H9 (cell line): ENCODE measurements around the gene SLC29A2. TPM values are rescaled to one million over a fixed set of nuclear protein-coding genes. Genes with fewer than 3 reads are reported as not detected.

ENCODE experiments used
- DNase-seq: peaks from one replicate; pipeline ENCODE4 v3.0.0-alpha.2; 2017
- H2AFZ ChIP-seq: one replicate; pipeline ENCODE4 v1.6.1; 2013; ENCODE audit warnings: mild to moderate bottlenecking, low read length, control low read depth, moderate library complexity
- H2AK5ac ChIP-seq: 2 replicates; pipeline ENCODE4 v1.6.1; 2013; ENCODE audit warnings: low read length, control low read depth, mixed read lengths; ENCODE audit not compliant: insufficient read length
- H2BK120ac ChIP-seq: one replicate; pipeline ENCODE4 v1.6.1; 2013; ENCODE audit warnings: low read depth, mild to moderate bottlenecking, low read length, control low read depth, inconsistent platforms; ENCODE audit not compliant: poor library complexity, severe bottlenecking
- H2BK12ac ChIP-seq: 2 replicates; pipeline ENCODE4 v1.6.1; 2013; ENCODE audit warnings: low read length, control low read depth, mixed read lengths, low read depth; ENCODE audit not compliant: insufficient read length
- H2BK15ac ChIP-seq: 2 replicates; pipeline ENCODE4 v1.6.1; 2013; ENCODE audit warnings: low read depth, low read length, control low read depth
- H2BK20ac ChIP-seq: one replicate; pipeline ENCODE4 v1.6.1; 2013; ENCODE audit warnings: low read depth, mild to moderate bottlenecking, low read length, control low read depth, inconsistent platforms; ENCODE audit not compliant: poor library complexity, severe bottlenecking
- H2BK5ac ChIP-seq: 2 replicates; pipeline ENCODE4 v1.6.1; 2013; ENCODE audit warnings: low read length, control low read depth, mixed read lengths; ENCODE audit not compliant: insufficient read length
- H3K14ac ChIP-seq: 2 replicates; pipeline ENCODE4 v1.6.1; 2013; ENCODE audit warnings: low read length, control low read depth; ENCODE audit not compliant: insufficient read depth
- H3K18ac ChIP-seq: 2 replicates; pipeline ENCODE4 v1.6.1; 2013; ENCODE audit warnings: low read depth, mild to moderate bottlenecking, mixed read lengths, low read length, control low read depth; ENCODE audit not compliant: insufficient read length
- H3K23ac ChIP-seq: 2 replicates; pipeline ENCODE4 v1.6.1; 2013; ENCODE audit warnings: low read length, control low read depth, mixed read lengths, low read depth; ENCODE audit not compliant: insufficient read length
- H3K23me2 ChIP-seq: 2 replicates; pipeline ENCODE4 v1.6.1; 2013; ENCODE audit warnings: low read depth, mild to moderate bottlenecking, mixed read lengths, low read length, control low read depth; ENCODE audit not compliant: insufficient read length, poor library complexity, severe bottlenecking
- H3K27ac ChIP-seq: 2 replicates; pipeline ENCODE4 v1.5.1; 2013; ENCODE audit warnings: low read length, control low read depth, mixed read lengths, low read depth; ENCODE audit not compliant: insufficient read length
- H3K27me3 ChIP-seq: 2 replicates; pipeline ENCODE4 v1.6.1; 2013; ENCODE audit warnings: low read length, control low read depth, inconsistent platforms; ENCODE audit not compliant: insufficient read depth
- H3K4ac ChIP-seq: 2 replicates; pipeline ENCODE4 v1.6.1; 2013; ENCODE audit warnings: low read depth, mild to moderate bottlenecking, control low read depth, inconsistent platforms, low read length, moderate library complexity
- H3K4me1 ChIP-seq: 2 replicates; pipeline ENCODE4 v1.6.1; 2013; ENCODE audit warnings: low read length, control low read depth, inconsistent platforms; ENCODE audit not compliant: insufficient read depth
- H3K4me2 ChIP-seq: 2 replicates; pipeline ENCODE4 v1.6.1; 2013; ENCODE audit warnings: low read length, control low read depth, mixed read lengths; ENCODE audit not compliant: insufficient read length, insufficient read depth
- H3K56ac ChIP-seq: 2 replicates; pipeline ENCODE4 v1.6.1; 2013; ENCODE audit warnings: low read depth, mild to moderate bottlenecking, mixed read lengths, low read length, control low read depth; ENCODE audit not compliant: insufficient read length
- H3K79me1 ChIP-seq: 2 replicates; pipeline ENCODE4 v1.6.1; 2013; ENCODE audit warnings: low read depth, mild to moderate bottlenecking, moderate library complexity, low read length, control low read depth, inconsistent platforms; ENCODE audit not compliant: insufficient read depth, poor library complexity, severe bottlenecking
- H3K79me2 ChIP-seq: 2 replicates; pipeline ENCODE4 v1.6.1; 2013; ENCODE audit warnings: low read length, control low read depth, inconsistent platforms; ENCODE audit not compliant: insufficient read depth
- H3K9ac ChIP-seq: 2 replicates; pipeline ENCODE4 v1.6.1; 2013; ENCODE audit warnings: low read length, control low read depth, mixed read lengths; ENCODE audit not compliant: insufficient read length; ENCODE audit errors: extremely low read depth
- H3K9me3 ChIP-seq: one replicate; pipeline ENCODE4 v1.6.1; 2013; ENCODE audit warnings: low read depth, low read length, inconsistent platforms; ENCODE audit not compliant: control insufficient read depth
- H3T11ph ChIP-seq: one replicate; pipeline ENCODE4 v1.6.1; 2013; ENCODE audit warnings: mild to moderate bottlenecking, low read length, control low read depth, inconsistent platforms
- H4K20me1 ChIP-seq: one replicate; pipeline ENCODE4 v1.6.1; 2013; ENCODE audit not compliant: control insufficient read depth, insufficient read length, insufficient read depth
- H4K5ac ChIP-seq: 2 replicates; pipeline ENCODE4 v1.6.1; 2013; ENCODE audit warnings: low read depth, mild to moderate bottlenecking, mixed read lengths, low read length, control low read depth; ENCODE audit not compliant: insufficient read length
- H4K8ac ChIP-seq: replicated peaks from 2 replicates; pipeline ENCODE4 v1.6.1; 2013; ENCODE audit warnings: low read length, control low read depth, mixed read lengths, low read depth; ENCODE audit not compliant: insufficient read length
- H4K91ac ChIP-seq: 2 replicates; pipeline ENCODE4 v1.6.1; 2013; ENCODE audit warnings: low read depth, mild to moderate bottlenecking, moderate library complexity, mixed read lengths, low read length, control low read depth; ENCODE audit not compliant: insufficient read length
- H3K27ac Mint-ChIP-seq, 3 experiments: 2 replicates in 2 of 3; 3 replicates in 1 of 3; pipeline ENCODE4 v1.8.0; 2020 to 2021; ENCODE audit warnings: mixed read lengths in 3 of 3, mild to moderate bottlenecking in 1 of 3, moderate library complexity in 1 of 3
- H3K27me3 Mint-ChIP-seq: 2 replicates; pipeline ENCODE4 v1.8.0; 2021; ENCODE audit warnings: low read depth, mild to moderate bottlenecking, moderate library complexity, mixed read lengths
- H3K36me3 Mint-ChIP-seq, 3 experiments: 2 replicates in 2 of 3; 3 replicates in 1 of 3; pipeline ENCODE4 v1.8.0; 2020 to 2021; ENCODE audit warnings: low read depth in 3 of 3, mixed read lengths in 3 of 3; ENCODE audit not compliant: insufficient read depth in 1 of 3
- H3K4me1 Mint-ChIP-seq, 2 experiments: 2 replicates each; pipeline ENCODE4 v1.8.0; 2020; ENCODE audit warnings: mixed read lengths in 2 of 2
- H3K4me3 Mint-ChIP-seq, 2 experiments: 2 replicates in 1 of 2; 3 replicates in 1 of 2; pipeline ENCODE4 v1.8.0; 2020 to 2021; ENCODE audit warnings: mild to moderate bottlenecking in 2 of 2, mixed read lengths in 2 of 2, moderate library complexity in 1 of 2
- H3K9me3 Mint-ChIP-seq, 2 experiments: 2 replicates in 1 of 2; 3 replicates in 1 of 2; pipeline ENCODE4 v1.8.0; 2020; ENCODE audit warnings: mild to moderate bottlenecking in 2 of 2, mixed read lengths in 2 of 2, moderate library complexity in 1 of 2
- WGBS: extraction: QIAGEN DNeasy Blood & Tissue Kit; methylation state at CpG from one replicate; pipeline ENCODE4 v1.1.7; 2013; ENCODE audit warnings: missing lambda C conversion rate, low lambda C conversion rate, mixed read lengths; ENCODE audit not compliant: insufficient read length; ENCODE audit errors: extremely low coverage; 5-methylcytosine and 5-hydroxymethylcytosine counted together
- total RNA-seq: library from RNA; stranded (reverse); gene quantifications from 2 replicates; pipeline ENCODE4 v1.2.1, GENCODE V29; 2021
- TF ChIP-seq, protein P1 (sequence below): fragments of 200-600 bp; sonication (generic); conservative IDR thresholded peaks from 3 replicates; pipeline ENCODE4 v1.8.0; 2021; ENCODE audit warnings: antibody characterized with exemption, mild to moderate bottlenecking

SLC29A2 gene
- total RNA-seq, 1 experiment from 2014 or later = 29.8 TPM

DNA sequence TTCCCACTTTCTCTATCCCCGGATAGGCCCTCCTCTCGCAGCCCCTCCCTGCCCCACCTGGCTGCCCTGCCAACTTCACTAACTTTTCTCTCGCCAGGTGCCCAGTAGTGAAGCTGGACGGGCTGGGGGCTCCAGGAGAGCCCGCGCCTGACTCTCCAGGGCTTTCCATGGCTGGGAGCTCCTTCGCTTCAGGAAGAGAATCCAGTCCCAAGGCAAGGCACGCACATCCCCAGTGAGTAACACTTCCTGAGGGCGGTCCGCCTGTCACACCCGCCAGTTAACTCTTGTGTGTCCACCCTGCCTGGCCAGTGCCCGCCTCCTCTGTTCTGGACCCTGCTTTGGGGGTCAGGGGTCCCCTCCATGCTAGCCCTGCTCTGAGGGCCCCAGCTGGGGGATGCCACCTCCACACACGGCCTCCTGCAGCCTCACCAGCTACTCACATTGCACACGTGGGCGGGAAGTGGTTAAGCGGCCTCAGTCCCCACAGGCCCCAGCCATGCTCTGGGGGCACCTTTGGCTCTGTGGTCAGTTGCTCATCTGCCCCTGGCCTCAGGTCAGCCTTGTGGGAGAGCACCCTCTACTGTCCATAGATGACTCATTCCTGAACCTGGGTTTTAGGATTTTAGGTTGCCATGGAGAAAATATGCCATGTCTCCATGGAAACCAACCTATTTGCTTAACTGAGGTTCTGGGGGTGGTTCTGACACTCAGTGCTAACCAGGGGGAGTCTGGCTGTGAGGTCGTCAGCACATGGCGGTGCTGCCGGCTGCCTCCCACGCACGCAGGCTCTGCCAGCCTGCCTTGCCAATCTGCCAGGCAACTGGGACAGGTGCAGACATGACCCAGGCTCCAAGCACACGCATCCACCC is 35.1 kb downstream of the SLC29A2 start, which contains the start of gene RIN1:
RIN1 (minus strand) TSS at position 201 of the 869 bp plus-strand sequence; CDS start at position 169, 32 bp downstream.
- Histone ChIP-seq H4K5ac (no peak within 1 kb of the TSS), H3K9ac (peak within 1 kb of the TSS; percentile 2), H2BK5ac (no peak within 1 kb of the TSS), H2BK15ac (no peak within 1 kb of the TSS), H2BK20ac (no peak within 1 kb of the TSS), H3K4ac (no peak within 1 kb of the TSS), H3T11ph (no peak within 1 kb of the TSS), H2AFZ (no peak within 1 kb of the TSS), H2AK5ac (no peak within 1 kb of the TSS), H2BK12ac (no peak within 1 kb of the TSS), H3K56ac (no peak within 1 kb of the TSS), H3K27ac (no peak within 1 kb of the TSS), H3K79me1 (no peaks in the 10 kb centered on the region), H3K79me2 (no peaks in the 10 kb centered on the region), H3K14ac (peak within 1 kb of the TSS; percentile 41), H4K91ac (no peak within 1 kb of the TSS), H3K18ac (peak within 1 kb of the TSS; percentile 65), H3K4me1 (no peaks in the 10 kb centered on the region), H2BK120ac (no peak within 1 kb of the TSS), H3K4me2 (peak within 1 kb of the TSS; percentile 30), H3K23ac (no peak within 1 kb of the TSS), H3K9me3 (no peaks in the 10 kb centered on the region), H4K8ac (no peak within 1 kb of the TSS), H3K27me3 (no peaks in the 10 kb centered on the region; the same call in 1 of the 2 replicates), H4K20me1 (no peaks in the 10 kb centered on the region), H3K23me2 (no peaks in the 10 kb centered on the region)
- peaks cover 4% of the 10 kb centered on the region for H3K27me3 Mint-ChIP-seq
- H3K4me1 Mint-ChIP-seq = peaks cover 20 to 21% of the 10 kb centered on the region in 2 experiments
- peaks cover 8 to 33% (median 20%) of the 10 kb centered on the region in 3 experiments; a peak in 6 of 7 replicates for H3K36me3 Mint-ChIP-seq
- TF ChIP-seq, protein P1, sequence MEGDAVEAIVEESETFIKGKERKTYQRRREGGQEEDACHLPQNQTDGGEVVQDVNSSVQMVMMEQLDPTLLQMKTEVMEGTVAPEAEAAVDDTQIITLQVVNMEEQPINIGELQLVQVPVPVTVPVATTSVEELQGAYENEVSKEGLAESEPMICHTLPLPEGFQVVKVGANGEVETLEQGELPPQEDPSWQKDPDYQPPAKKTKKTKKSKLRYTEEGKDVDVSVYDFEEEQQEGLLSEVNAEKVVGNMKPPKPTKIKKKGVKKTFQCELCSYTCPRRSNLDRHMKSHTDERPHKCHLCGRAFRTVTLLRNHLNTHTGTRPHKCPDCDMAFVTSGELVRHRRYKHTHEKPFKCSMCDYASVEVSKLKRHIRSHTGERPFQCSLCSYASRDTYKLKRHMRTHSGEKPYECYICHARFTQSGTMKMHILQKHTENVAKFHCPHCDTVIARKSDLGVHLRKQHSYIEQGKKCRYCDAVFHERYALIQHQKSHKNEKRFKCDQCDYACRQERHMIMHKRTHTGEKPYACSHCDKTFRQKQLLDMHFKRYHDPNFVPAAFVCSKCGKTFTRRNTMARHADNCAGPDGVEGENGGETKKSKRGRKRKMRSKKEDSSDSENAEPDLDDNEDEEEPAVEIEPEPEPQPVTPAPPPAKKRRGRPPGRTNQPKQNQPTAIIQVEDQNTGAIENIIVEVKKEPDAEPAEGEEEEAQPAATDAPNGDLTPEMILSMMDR = peak; percentile 59
- WGBS = no CpG with 5 or more reads among the region's 22 CpGs
- peak within 1 kb of the TSS in 2 of 3 experiments; percentile 44 to 92; a peak in 5 of 7 replicates for H3K27ac Mint-ChIP-seq
- no peaks in the 10 kb centered on the region for H3K9me3 Mint-ChIP-seq
- DNase-seq = peak; percentile 84
- H3K4me3 Mint-ChIP-seq = peak within 1 kb of the TSS; percentile 83 to 86
